GM23338 (cell line): ENCODE measurements around the gene MUC6. TPM values are rescaled to one million over a fixed set of nuclear protein-coding genes. Genes with fewer than 3 reads are reported as not detected.

Experiments
- ATAC-seq: fragments of 200-7000 bp; cut with Tn5 transposase; 3 replicates; pipeline ENCODE4 v1.9.1; 2020
- DNase-seq: peaks from one replicate; pipeline ENCODE4 v3.0.0-alpha.2; 2015; ENCODE audit warnings: low spot score
- H2AFZ ChIP-seq: fragments of 200-600 bp; sonication (generic); 2 replicates; pipeline ENCODE4 v1.8.0; 2016; ENCODE audit warnings: antibody characterized with exemption, mild to moderate bottlenecking, moderate library complexity
- H3F3A ChIP-seq: fragments of 200-600 bp; sonication (generic); replicated peaks from 2 replicates; pipeline ENCODE4 v1.8.0; 2017; ENCODE audit warnings: antibody characterized with exemption, mixed run types, low read depth
- H3K27ac ChIP-seq: fragments of 200-600 bp; sonication (generic); 2 replicates; pipeline ENCODE4 v1.6.1; 2016; ENCODE audit warnings: low read depth
- H3K27me3 ChIP-seq: fragments of 200-600 bp; sonication (generic); 2 replicates; pipeline ENCODE4 v1.8.0; 2016; ENCODE audit warnings: mild to moderate bottlenecking, mixed run types, moderate library complexity; ENCODE audit not compliant: insufficient read depth
- H3K36me3 ChIP-seq: fragments of 200-600 bp; sonication (generic); 2 replicates; pipeline ENCODE4 v1.8.0; 2016; ENCODE audit warnings: mild to moderate bottlenecking; ENCODE audit not compliant: insufficient read depth
- H3K4me1 ChIP-seq: fragments of 200-600 bp; sonication (generic); 2 replicates; pipeline ENCODE4 v1.8.0; 2016; ENCODE audit warnings: mild to moderate bottlenecking, moderate library complexity; ENCODE audit not compliant: insufficient read depth
- H3K4me2 ChIP-seq: fragments of 200-600 bp; sonication (generic); 2 replicates; pipeline ENCODE4 v1.7.1; 2017; ENCODE audit warnings: mixed run types
- H3K4me3 ChIP-seq: fragments of 200-600 bp; sonication (generic); 2 replicates; pipeline ENCODE4 v1.6.1; 2016; ENCODE audit warnings: mixed run types
- H3K79me2 ChIP-seq: fragments of 200-600 bp; sonication (generic); replicated peaks from 2 replicates; pipeline ENCODE4 v1.8.0; 2017; ENCODE audit warnings: mild to moderate bottlenecking; ENCODE audit not compliant: insufficient read depth
- H3K9me2 ChIP-seq: fragments of 200-600 bp; sonication (generic); 2 replicates; pipeline ENCODE4 v1.8.0; 2017; ENCODE audit not compliant: insufficient read depth
- H4K20me1 ChIP-seq: fragments of 200-600 bp; sonication (generic); replicated peaks from 2 replicates; pipeline ENCODE4 v1.8.0; 2017; ENCODE audit warnings: mild to moderate bottlenecking; ENCODE audit not compliant: insufficient read depth
- H3K27ac Mint-ChIP-seq: 2 replicates; pipeline ENCODE4 v1.8.0; 2020; ENCODE audit warnings: inconsistent platforms, mild to moderate bottlenecking, moderate library complexity, mixed read lengths
- H3K27me3 Mint-ChIP-seq: 3 replicates; pipeline ENCODE4 v1.8.0; 2022; ENCODE audit warnings: low read depth, mild to moderate bottlenecking, moderate library complexity, mixed read lengths, inconsistent platforms; ENCODE audit not compliant: insufficient read depth, poor library complexity
- H3K36me3 Mint-ChIP-seq: 3 replicates; pipeline ENCODE4 v1.8.0; 2021; ENCODE audit warnings: low read depth, mild to moderate bottlenecking, inconsistent platforms, moderate library complexity, mixed read lengths
- H3K4me1 Mint-ChIP-seq: 3 replicates; pipeline ENCODE4 v1.8.0; 2020; ENCODE audit warnings: mild to moderate bottlenecking, inconsistent platforms, mixed read lengths
- H3K4me3 Mint-ChIP-seq: 3 replicates; pipeline ENCODE4 v1.8.0; 2021; ENCODE audit warnings: moderate library complexity, mild to moderate bottlenecking, inconsistent platforms, mixed read lengths
- H3K9me3 Mint-ChIP-seq: 3 replicates; pipeline ENCODE4 v1.8.0; 2020; ENCODE audit warnings: moderate library complexity, mild to moderate bottlenecking, inconsistent platforms, mixed read lengths
- CREB1 ChIP-seq: fragments of 250-450 bp; sonication (Bioruptor Pico); IDR thresholded peaks from 2 replicates; pipeline ENCODE4 v1.5.0; 2020; ENCODE audit warnings: low read depth, mild to moderate bottlenecking, moderate library complexity
- CTCF ChIP-seq, 2 experiments: fragments of 200-600 bp in 1 of 2; sonication (generic) in 1 of 2; conservative IDR thresholded peaks; 2 replicates each; pipeline versions ENCODE4 v1.5.1 to v1.6.1; 2016 to 2017; ENCODE audit warnings: antibody characterized with exemption in 2 of 2, low read depth in 2 of 2, mild to moderate bottlenecking in 2 of 2, moderate library complexity in 1 of 2
- ETS1 ChIP-seq: IDR thresholded peaks from 2 replicates; pipeline ENCODE4 v1.6.1; 2016; ENCODE audit warnings: antibody characterized with exemption
- EZH2 ChIP-seq: fragments of 200-600 bp; sonication (generic); IDR thresholded peaks from one replicate; pipeline ENCODE4 v1.8.0; 2017; ENCODE audit warnings: antibody characterized with exemption, mild to moderate bottlenecking, low read depth; ENCODE audit not compliant: unreplicated experiment
- EZH2phosphoT487 ChIP-seq: fragments of 200-600 bp; sonication (generic); IDR thresholded peaks from one replicate; pipeline ENCODE4 v1.8.1; 2018; ENCODE audit warnings: antibody characterized with exemption; ENCODE audit not compliant: unreplicated experiment
- JUNB ChIP-seq: IDR thresholded peaks from one replicate; pipeline ENCODE4 v1.6.1; 2016; ENCODE audit warnings: antibody characterized with exemption; ENCODE audit not compliant: unreplicated experiment
- NANOG ChIP-seq: IDR thresholded peaks from 2 replicates; pipeline ENCODE4 v1.6.1; 2016; ENCODE audit warnings: antibody characterized with exemption, borderline replicate concordance
- POLR2AphosphoS5 ChIP-seq: IDR thresholded peaks from 2 replicates; pipeline ENCODE4 v1.6.1; 2016; ENCODE audit warnings: antibody characterized with exemption, low read depth
- STAT1 ChIP-seq: IDR thresholded peaks from one replicate; pipeline ENCODE4 v1.6.1; 2016; ENCODE audit warnings: antibody characterized with exemption; ENCODE audit not compliant: unreplicated experiment
- ZNF114 ChIP-seq: fragments of 250-450 bp; sonication (Bioruptor Pico); IDR thresholded peaks from 2 replicates; pipeline ENCODE4 v1.5.0; 2020; ENCODE audit warnings: mild to moderate bottlenecking, moderate library complexity
- ZNF331 ChIP-seq: fragments of 250-450 bp; sonication (Bioruptor Pico); IDR thresholded peaks from 2 replicates; pipeline ENCODE4 v1.5.0; 2020; ENCODE audit warnings: low read depth, mild to moderate bottlenecking, moderate library complexity
- polyA plus RNA-seq: library from polyadenylated mRNA; unstranded; fragments of >200 nt; fragmentation: Nextera tagmentation; extraction: Ambion mirVana; gene quantifications from 2 replicates; pipeline ENCODE4 v1.2.1, GENCODE V29; 2016
- total RNA-seq: library from RNA; depleted of rRNA; stranded (reverse); fragments of >200 nt; shearing (Covaris generic); gene quantifications from 2 replicates; pipeline ENCODE4 v1.2.3, GENCODE V29; 2014

The MUC6 gene
- total and polyA plus RNA-seq, 2 experiments from 2014 or later: not detected

GRCh38 chr11:1030086-1030485, 6.4 kb downstream of the MUC6 start:
- H3K4me1 Mint-ChIP-seq: no peaks in the 10 kb centered on the region

GRCh38 chr11:1029654-1030053, 6.9 kb downstream of the MUC6 start:
- no peaks in the 10 kb centered on the region; the same call in 2 of the 3 replicates for H3K36me3 Mint-ChIP-seq
- H3K27ac Mint-ChIP-seq: no peak overlapping the region
- H3K27ac ChIP-seq: no peak overlapping the region
- no peak overlapping the region for H2AFZ ChIP-seq
- H3K27me3 ChIP-seq: no peaks in the 10 kb centered on the region
- H3K36me3 ChIP-seq: no peaks in the 10 kb centered on the region
- no peaks in the 10 kb centered on the region for H4K20me1 ChIP-seq
- no peaks in the 10 kb centered on the region for H3K4me1 ChIP-seq
- H3F3A ChIP-seq: no peaks in the 10 kb centered on the region
- ATAC-seq (peak; percentile 16), DNase-seq (peak; percentile 42)
- H3K79me2 ChIP-seq: no peaks in the 10 kb centered on the region
- TF ChIP-seq CREB1 (CRISPR knock-in tag): no peak
- peak in 1 of 2 experiments; percentile 17; a peak in 1 of 4 replicates for TF ChIP-seq CTCF (conservative IDR thresholded peaks at IDR 0.05; ENCODE audit: low read depth in 2 of 2)
- H3K27me3 Mint-ChIP-seq: peaks cover 15% of the 10 kb centered on the region
- no peaks in the 10 kb centered on the region for H3K9me2 ChIP-seq
- H3K4me1 Mint-ChIP-seq: no peaks in the 10 kb centered on the region
- H3K4me2 ChIP-seq: no peak overlapping the region
- no peaks in the 10 kb centered on the region for H3K9me3 Mint-ChIP-seq
- no peak overlapping the region for H3K4me3 Mint-ChIP-seq
- H3K4me3 ChIP-seq: no peak overlapping the region

More at GRCh38 chr11:1030086-1030485, 6.4 kb downstream of the MUC6 start:
- Histone ChIP-seq H3K27me3 (no peaks in the 10 kb centered on the region), H3K4me1 (no peaks in the 10 kb centered on the region), H2AFZ (no peak overlapping the region), H4K20me1 (no peaks in the 10 kb centered on the region), H3K4me3 (no peak overlapping the region), H3K79me2 (no peaks in the 10 kb centered on the region), H3K36me3 (no peaks in the 10 kb centered on the region), H3K27ac (no peak overlapping the region), H3F3A (no peaks in the 10 kb centered on the region), H3K9me2 (no peaks in the 10 kb centered on the region), H3K4me2 (no peak overlapping the region)
- H3K36me3 Mint-ChIP-seq: no peaks in the 10 kb centered on the region; the same call in 2 of the 3 replicates
- no peak for TF ChIP-seq EZH2
- TF ChIP-seq CTCF (conservative IDR thresholded peaks at IDR 0.05; ENCODE audit: low read depth in 2 of 2): no peak
- TF ChIP-seq STAT1: no peak
- H3K27me3 Mint-ChIP-seq: peaks cover 15% of the 10 kb centered on the region
- no peak overlapping the region for H3K27ac Mint-ChIP-seq
- no peak overlapping the region for H3K4me3 Mint-ChIP-seq
- no peak for DNase-seq
- H3K9me3 Mint-ChIP-seq: no peaks in the 10 kb centered on the region
- ATAC-seq: no peak

- Mint-ChIP-seq H3K4me3 (no peak overlapping the region), H3K27ac (no peak overlapping the region), H3K27me3 (peaks cover 13% of the 10 kb centered on the region), H3K9me3 (no peaks in the 10 kb centered on the region), H3K36me3 (no peaks in the 10 kb centered on the region; the same call in 2 of the 3 replicates), H3K4me1 (no peaks in the 10 kb centered on the region)
- no peak overlapping the region for H3K27ac ChIP-seq
- no peaks in the 10 kb centered on the region for H3K9me2 ChIP-seq
- no peaks in the 10 kb centered on the region for H3K27me3 ChIP-seq
- no peak overlapping the region for H2AFZ ChIP-seq
- no peaks in the 10 kb centered on the region for H3K36me3 ChIP-seq
- H3K4me1 ChIP-seq: no peaks in the 10 kb centered on the region
- no peaks in the 10 kb centered on the region for H3K79me2 ChIP-seq
- no peak overlapping the region for H3K4me2 ChIP-seq
- no peaks in the 10 kb centered on the region for H4K20me1 ChIP-seq
- no peak overlapping the region for H3K4me3 ChIP-seq
- H3F3A ChIP-seq: no peaks in the 10 kb centered on the region
- DNase-seq (no peak), ATAC-seq (no peak)
- TF ChIP-seq NANOG (no peak), ETS1 (no peak), ZNF331 (CRISPR knock-in tag) (no peak), JUNB (no peak), CREB1 (CRISPR knock-in tag) (no peak), STAT1 (no peak), POLR2AphosphoS5 (no peak), EZH2phosphoT487 (no peak), ZNF114 (CRISPR knock-in tag) (no peak)
These were observed 7.5 kb downstream of the MUC6 start for GRCh38 chr11:1029051-1029450.
